NCI-H146 treated with DMSO at 0.1 percent for 48 hours (cell line): ENCODE results near the gene RAB11FIP3.
A peak's percentile ranks its signal among the peaks of the same experiment; 100 is the strongest.
"Not testable (repeated sequence)": the region's sequence is repeated elsewhere in the genome, so short reads cannot be mapped to it uniquely, and the experiment has no call there.

Source experiments
- DNase-seq: peaks from one replicate; lab custom pipeline; 2025; ENCODE audit not compliant: unreplicated experiment; lab: John Stamatoyannopoulos, UW

Gene RAB11FIP3

DNA sequence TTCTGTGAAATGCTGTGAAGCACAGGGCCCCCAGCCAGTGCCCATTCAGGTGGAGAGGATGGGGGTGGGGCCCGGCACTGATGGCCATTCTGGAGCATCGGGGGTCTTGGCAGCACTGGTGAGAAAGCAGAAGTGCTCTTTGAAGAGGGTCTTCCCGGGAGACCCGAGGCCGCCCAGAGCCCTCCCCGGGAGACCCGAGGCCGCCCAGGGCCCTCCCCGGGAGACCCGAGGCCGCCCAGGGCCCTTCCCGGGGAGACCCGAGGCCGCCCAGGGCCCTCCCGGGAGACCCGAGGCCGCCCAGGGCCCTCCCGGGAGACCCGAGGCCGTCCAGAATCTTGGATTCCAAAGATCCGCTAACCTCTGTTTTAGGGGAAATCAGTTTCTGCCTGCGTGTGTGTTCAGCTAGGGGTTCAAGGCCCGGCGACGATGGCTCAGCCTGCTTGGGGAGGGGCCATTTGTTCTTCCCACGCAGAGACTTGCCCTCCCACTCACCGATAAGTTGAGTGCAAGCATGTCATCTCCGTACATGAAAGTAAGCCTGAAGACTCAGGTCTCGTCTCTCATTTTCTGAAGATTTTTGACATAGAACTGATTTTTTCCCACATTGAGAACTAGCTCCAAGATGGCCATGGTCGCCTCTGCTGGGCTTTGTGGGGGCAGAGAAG lies 66.9 kb downstream of the RAB11FIP3 start:
- DNase-seq = no peak

DNA sequence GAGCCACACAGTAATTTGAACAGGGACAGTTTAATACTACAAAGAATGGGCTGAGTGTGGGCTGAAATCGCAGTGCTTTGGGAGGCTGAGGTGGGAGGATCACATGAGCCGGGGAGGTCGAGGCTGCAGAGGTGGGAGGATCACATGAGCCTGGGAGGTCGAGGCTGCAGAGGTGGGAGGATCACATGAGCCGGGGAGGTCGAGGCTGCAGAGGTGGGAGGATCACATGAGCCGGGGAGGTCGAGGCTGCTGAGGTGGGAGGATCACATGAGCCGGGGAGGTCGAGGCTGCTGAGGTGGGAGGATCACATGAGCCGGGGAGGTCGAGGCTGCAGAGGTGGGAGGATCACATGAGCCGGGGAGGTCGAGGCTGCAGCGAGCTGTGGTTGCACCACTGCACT lies 69.2 kb downstream of the RAB11FIP3 start:
- not testable (repeated sequence) for DNase-seq

DNA sequence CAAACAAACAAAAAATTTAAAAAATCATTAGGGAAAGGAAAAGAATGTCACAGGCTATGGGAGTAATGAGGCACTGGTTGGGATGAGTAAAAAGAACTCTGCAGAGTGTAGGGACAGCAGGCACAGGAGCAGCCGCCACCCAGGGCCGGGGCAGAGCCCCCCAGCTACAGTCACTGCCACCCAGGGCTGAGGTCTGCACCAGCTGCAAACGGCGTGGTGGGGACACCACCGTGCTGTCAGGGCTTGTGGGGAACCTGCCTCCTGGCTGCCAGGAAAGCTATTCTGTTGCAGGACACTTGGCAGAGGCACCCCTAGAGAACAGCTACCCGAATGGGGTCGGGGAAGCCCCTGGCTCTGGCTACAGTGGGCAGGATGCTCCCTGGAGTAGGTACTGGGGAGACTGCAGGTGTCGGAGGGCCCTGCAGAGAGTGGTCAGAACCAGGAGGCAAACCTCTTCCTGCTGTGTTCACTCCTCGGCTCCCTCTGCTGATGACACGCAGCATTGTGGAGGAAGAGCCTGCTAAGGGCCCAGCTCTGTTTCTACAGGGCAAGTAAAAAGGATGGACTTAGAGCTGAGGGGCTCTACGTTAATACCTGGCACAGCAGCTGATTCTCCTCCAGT lies 69.8 kb downstream of the RAB11FIP3 start:
- DNase-seq = peak; percentile 23

DNA sequence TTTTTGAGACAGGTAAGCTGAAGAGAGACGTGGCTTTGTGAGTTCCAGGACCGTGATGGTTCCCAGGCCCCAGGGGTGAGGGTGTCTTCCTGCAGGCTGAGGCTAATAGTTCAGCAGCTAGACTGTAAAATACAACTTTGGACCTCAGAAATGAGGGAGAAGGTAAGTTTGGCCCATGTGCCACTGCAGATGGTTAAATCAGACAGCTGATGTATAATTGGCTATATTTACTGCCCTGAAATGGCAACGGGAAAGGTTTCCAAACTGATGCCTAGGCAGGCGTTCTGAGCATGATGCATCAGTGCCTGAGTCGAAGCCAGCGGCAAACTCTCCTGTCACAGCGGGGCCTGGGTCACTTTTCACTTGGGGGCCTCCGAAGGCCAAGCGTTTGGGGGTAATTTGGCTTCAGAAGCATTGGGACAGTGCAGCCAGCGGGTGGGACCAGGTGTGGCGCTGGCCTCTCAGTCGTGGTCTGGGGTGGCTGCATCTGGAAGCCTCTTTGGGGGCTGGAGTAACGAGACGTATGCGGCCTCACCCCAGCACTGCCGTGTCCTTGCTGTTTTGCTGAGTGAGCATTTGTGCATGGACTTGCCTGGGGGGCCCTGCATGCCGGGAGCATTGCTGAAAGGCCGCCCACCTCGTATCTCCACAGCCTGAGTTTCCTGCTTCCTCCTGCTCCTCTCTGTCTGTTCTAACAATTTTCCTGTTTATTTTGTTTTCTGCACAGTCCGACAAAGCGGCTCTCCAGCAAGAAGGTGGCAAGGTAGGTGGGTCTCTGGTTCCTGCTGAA lies 70.8 kb downstream of the RAB11FIP3 start:
- no peak for DNase-seq

DNA sequence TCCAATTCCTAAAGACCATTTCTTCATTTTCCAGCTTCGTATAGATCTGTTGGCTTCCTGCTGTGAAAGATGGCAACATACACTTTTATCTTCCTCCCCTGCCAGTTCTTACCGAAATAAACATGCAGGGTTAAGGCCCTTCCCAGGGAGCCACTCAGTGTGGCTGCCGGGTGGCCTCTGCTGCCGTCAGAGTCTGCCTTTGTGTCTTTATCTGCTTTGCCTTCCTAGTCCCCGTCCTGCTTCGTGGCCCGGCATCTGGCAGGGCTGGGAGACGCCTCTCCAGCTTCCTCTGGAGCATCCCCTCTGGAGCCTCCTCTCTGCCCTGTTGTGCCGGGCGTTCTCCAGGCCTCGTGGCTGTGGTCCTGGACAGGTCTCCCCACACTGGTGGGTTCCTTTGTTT lies 71.8 kb downstream of the RAB11FIP3 start:
- DNase-seq = no peak

DNA sequence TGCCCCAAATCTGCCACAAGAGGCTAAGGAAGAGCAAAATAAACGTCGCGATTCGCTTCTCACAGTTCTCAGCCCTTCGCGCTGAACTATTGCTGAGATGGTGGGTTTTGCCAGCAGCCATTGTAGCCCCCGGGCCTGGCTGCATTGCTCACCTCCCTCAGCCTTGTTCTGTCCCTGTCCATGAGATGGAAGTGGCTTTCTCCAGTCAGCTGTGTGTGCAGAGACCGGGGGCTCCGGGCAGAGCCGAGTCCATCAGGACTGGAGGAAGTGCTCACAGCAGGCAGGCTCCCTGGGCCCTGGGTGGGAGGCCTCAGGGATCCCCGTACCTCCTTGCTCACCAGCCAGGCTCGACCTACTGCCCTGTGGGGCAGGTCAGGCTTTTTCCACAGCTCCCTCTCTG lies 74.5 kb downstream of the RAB11FIP3 start:
- DNase-seq = no peak

DNA sequence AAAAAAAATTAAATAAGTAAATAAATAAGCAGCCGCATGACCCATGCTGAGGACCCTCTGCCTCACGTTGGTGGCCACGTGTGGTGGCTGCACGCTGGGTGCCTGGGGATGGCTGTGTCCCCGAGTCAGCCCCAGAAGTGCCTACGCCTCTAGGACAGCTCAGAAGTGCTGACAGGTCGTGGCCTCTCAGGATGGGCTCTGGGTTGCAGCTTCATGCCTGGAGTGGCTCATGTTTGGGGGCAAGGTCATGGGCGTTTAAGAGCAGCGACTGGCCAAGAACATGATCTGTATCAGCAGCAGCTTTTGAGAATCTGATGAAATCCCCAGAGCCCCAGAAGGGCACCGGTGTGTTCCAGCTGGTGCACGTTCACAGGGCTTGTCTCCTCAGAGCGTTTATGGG lies 75.3 kb downstream of the RAB11FIP3 start:
- DNase-seq = no peak

DNA sequence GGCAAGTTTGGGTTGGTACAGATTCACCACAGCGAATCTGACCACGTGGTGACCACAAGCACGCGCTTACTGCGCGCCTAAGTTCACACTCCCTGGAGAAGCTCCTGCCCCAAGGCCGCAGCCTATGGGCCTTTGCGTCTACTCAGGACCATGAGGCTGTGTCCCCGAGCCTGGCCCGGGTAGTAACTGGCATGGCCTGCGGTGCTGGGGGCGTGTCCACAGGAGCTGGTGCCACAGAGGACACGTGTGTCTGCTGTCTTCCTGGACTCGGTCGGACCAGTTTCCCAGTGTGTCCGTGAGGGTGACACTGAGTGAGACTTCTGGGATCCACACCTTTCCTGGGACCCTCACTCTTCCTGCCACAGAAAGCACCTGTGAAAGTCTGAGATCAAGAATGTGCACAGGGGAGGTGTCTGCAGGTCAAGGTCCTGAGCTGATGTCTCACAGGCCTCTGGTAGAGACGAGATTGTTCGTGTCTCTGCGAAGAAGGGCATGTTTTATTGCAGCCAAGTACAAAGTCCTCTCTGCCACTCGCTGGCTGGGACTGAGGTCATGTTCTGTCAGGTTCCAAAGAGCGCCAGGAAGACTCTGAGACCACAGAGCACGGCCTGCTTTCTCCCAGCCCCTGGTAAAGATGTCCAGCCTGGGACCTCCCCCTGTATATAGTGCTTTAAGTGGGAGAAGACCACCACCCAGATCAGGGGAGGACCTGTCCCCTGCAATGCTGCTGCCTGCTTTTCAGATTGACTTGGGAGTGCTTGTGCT lies 76.9 kb downstream of the RAB11FIP3 start:
- no peak for DNase-seq

DNA sequence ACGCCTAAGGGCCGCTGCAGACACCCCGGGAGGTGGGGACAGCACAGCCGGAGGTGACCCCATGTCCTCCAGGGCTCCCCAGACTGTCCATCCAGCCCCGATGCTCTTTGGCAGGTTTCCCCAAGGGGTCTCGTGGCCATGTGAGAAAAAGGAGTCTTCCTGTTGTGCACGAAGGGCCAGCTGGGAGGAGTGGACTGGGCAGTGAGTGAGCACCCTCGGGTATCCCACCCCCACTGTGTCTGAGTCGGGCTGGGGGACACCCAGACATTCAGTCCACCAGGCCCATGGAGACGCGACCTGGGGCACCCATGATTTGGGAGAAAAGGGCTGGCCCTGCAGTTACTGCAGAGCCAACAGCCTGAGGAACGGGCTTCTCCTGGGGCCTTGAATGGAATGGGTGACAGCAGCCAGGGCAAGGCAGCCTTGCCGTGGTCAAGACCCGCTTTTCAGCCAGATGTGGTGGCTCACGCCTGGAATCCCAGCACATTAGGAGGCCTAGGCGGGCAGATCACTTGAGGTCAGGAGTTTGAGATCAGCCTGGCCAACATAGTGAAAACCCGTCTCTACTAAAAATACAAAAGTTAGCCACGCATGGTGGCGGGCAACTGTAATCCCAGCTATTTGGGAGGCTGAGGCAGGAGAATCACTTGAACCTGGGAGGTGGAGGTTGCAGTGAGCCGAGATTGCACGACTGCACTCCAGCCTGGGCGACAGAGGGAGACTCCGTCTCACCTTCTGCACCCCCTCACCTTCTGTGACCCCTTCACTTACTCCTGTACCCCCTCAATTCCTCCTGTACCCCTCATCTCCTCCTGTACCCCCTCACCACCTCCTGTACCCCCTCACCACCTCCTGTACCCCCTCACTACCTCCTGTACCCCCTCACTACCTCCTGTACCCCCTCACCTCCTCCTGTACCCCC lies 78.0 kb downstream of the RAB11FIP3 start:
- no peak for DNase-seq

DNA sequence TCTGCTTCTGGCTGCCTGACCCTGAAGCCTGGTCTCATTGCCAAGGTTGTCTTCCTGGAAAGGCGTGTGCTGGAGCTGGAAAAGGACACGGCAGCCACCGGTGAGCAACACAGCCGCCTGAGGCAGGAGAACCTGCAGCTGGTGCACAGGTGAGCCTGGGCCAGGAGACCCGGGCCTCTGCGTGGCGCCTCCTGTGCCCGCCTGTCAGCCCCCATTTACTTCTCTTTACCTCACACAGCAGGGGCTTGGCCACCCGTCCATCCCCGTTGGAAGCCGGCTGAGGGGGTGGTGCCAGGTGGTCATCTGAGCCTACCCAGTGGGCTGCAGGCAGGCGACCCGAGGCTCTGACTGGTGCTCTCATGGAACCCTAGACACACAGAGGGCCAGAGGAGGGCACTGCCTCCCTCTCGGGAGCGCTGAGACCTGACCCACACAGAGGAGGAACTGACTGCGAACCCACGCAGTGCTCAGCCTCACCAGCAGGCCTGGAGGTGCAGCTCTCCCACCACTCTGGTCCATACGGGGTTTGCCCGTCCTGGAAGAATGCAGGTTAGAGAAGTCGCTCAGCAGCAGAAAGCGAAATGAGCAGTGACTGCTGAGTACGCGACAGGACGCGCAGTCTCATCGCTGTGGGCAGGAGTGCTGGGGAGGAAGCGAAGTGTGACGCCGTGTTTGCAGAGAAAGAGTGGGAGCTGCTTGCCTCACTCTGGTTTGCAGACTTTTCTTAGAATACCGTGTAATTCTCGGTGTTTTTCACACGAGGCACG lies 80.2 kb downstream of the RAB11FIP3 start:
- no peak for DNase-seq

DNA sequence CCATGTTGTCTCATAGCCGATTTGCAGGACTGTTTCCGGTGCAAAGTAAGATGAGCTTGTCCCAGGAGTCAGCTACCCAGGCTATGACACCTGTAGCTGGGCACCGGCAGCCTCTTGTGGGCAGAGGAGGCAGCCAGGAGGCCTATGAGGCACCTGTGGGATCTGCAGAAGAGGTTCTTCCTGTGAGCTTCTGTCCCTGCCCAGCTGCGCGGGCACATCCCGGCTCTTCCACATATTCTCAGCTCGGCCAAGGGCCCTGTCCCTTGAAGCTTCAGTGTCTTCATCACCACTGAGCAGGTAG lies 80.7 kb downstream of the RAB11FIP3 start:
- DNase-seq = no peak

DNA sequence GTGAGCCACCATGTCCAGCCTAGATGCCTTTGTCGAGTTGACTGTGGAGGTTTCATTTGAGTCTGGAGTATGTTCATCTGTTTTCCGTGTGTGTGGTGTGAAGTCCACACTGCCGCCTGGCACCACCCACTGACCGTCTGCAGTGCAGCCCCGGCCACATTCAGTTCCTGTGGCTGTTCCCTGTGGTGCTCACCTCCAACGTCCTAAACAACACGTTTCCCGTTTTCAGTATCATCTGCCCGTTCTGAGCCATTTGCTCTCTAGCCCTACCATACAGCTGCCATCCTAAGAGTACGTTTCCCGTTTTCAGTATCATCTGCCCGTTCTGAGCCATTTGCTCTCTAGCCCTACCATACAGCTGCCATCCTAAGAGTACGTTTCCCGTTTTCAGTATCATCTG lies 82.1 kb downstream of the RAB11FIP3 start:
- not testable (repeated sequence) for DNase-seq

DNA sequence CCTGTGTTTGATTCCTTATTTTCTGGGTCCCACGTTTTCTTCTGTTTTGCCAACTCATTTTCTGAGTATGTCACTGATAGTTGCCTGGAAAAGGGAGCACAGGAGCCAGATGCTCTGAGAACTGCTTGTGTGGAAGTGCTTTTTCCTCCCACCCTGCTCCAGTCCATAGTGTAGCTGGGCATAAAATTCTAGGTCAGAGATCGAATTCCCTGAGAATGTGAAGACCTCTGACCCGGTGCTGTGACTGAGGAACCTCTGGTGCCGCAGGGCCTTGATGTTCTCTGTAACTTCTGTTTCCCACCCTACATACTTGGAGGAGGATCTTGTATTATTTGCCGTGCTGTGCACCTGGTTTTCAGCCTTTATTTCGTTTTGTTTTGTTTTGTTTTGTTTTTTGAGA lies 82.5 kb downstream of the RAB11FIP3 start:
- no peak for DNase-seq

DNA sequence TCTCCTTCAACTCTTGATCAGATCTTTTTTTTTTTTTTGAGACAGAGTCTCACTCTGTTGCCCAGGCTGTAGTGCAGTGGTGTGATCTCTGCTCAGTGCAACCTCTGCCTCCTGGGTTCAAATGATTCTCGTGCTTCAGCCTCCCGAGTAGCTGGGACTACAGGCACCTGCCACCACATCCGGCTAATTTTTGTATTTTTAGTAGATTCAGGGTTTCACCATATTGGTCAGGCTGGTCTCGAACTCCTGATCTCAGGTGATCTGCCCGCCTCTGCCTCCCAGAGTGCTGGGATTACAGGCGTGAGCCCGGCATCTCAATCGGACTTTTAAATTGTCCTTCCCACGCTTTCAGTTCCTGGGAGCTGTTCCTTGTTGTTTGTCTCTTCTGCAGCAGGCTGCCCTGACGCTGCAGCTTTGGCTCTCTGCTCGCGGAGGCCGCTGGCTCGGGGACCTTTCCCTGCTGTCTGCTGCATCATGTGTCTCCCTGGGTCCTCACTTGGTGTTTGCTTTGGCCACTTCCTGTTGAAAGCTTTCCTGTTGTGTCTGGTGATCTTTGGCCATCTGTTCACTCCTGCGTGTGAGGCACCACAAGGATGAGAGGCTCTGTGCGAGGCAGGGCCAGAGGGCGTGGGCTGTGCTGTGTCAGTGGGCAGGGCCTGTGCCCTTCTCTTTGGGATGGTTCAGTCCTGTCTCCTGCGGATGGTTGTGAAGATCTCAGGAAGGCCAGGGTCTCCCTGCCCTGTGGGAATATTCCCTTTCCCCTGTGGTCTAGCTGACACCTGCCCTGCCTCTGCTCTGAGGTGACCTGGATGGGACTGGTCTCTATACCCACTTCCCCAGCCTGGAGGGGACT lies 83.7 kb downstream of the RAB11FIP3 start:
- no peak for DNase-seq

DNA sequence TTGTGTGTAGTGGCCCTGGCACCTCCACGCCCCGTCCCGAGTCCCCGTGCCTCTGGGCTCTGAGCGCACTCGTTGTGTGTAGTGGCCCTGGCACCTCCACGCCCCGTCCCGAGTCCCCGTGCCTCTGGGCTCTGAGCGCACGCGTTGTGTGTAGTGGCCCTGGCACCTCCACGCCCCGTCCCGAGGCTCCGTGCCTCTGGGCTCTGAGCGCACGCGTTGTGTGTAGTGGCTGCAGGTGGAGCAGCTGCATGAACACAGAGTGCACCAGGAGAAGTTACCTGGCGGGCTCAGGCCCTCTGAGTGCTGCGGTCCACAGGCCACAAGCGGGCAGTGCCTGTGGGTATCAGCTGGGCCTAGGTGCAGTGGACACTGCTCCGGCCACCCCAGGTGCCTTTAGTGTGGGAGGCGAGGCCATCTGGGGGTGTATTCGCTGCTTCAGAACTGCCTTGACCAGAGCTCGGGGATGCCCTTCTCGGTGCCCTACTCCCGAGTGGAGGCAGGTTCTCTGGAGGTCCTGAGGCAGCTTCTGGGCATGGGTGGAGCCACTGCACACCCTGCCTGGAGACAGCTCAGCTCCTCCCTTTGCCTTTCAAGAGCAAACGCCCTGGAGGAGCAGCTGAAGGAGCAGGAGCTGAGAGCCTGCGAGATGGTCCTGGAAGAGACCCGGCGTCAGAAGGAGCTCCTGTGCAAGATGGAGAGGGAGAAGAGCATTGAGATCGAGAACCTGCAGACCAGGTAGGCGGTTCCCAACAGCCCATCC lies 84.8 kb downstream of the RAB11FIP3 start:
- DNase-seq = no peak

DNA sequence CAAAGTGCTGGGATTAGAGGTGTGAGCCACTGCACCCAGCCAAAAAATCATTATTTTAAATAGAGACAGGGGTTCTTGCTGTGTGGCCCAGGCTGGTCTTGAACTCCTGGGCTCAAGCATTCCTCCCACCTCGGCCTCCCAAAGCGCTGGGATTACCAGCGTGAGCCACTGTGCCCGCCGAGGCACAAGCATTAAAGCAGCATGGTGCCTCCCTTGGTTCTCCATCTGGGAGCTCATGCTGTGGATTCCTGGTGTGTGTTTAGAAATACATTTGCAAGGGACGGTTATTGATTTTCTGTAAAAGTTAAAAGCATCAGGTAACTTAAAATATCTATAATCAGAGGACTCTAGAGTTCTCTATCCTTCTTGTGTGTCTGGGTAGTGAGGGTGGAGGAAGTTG lies 87.4 kb downstream of the RAB11FIP3 start:
- no peak for DNase-seq

DNA sequence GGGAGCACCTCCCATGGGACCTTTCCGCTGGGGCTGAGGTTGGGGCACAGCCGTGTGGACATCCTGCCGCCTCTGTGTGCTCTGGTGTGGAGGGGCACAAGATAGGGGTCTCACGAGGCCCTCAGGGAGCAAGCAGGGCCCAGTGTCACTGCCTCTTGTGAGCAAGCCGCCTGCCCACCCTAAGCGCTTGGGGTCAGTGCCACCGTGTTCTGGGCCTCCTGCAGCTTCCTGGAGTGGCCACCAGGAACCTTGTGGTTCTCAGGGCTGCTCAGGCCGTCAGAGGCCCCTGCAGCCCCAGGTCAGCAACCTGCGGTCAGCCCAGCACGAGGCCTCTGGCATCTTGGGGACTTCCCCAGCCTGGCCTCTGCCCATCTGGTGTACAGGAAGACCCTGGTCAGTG lies 88.5 kb downstream of the RAB11FIP3 start:
- no peak for DNase-seq
